CD4-positive, alpha-beta T cell (primary cell): ENCODE measurements around the gene DRC7. TPM values are rescaled to one million over a fixed set of nuclear protein-coding genes. Genes with fewer than 3 reads are reported as not detected.

ENCODE experiments used
- ATAC-seq: fragments of 200-7000 bp; cut with Tn5 transposase; one replicate; pipeline ENCODE4 v1.10.0; 2022; ENCODE audit warnings: mild to moderate bottlenecking; ENCODE audit not compliant: poor library complexity
- CTCF ChIA-PET: fragments of 350-600 bp; sonication (Branson Sonifier 250); formaldehyde crosslinking; loops from one replicate; lab custom pipeline; 2021; ENCODE audit warnings: antibody characterized with exemption, inconsistent platforms; lab: Charles Lee
- POLR2A ChIA-PET: fragments of 350-600 bp; sonication (Branson Sonifier 250); formaldehyde crosslinking; loops from one replicate; lab custom pipeline; 2021; ENCODE audit warnings: antibody characterized with exemption, inconsistent platforms; lab: Charles Lee
- DNase-seq, 14 experiments: peaks; one replicate each; pipeline ENCODE4 v3.0.0-alpha.2; 2013 to 2020; ENCODE audit warnings: mixed read lengths in 2 of 14
- H3K27ac ChIP-seq, 2 donors: one replicate each; pipeline versions ENCODE4 v1.5.1 to v1.7.0; 2013; ENCODE audit warnings: low read length in 2 of 2, low read depth in 1 of 2, mild to moderate bottlenecking in 1 of 2
- H3K27me3 ChIP-seq, 2 experiments: 1 replicate in 1 of 2; 2 replicates in 1 of 2; pipeline versions ENCODE4 v1.6.1 to v1.7.0; 2013; ENCODE audit warnings: low read length in 2 of 2, control low read depth in 1 of 2, mild to moderate bottlenecking in 1 of 2, moderate library complexity in 1 of 2; ENCODE audit not compliant: insufficient read depth in 2 of 2, control insufficient read depth in 1 of 2
- H3K36me3 ChIP-seq: one replicate; pipeline ENCODE4 v1.6.1; 2013; ENCODE audit warnings: low read length, control low read depth; ENCODE audit not compliant: insufficient read depth
- H3K4me1 ChIP-seq: one replicate; pipeline ENCODE4 v1.6.1; 2013; ENCODE audit warnings: low read length, control low read depth; ENCODE audit not compliant: insufficient read depth
- H3K4me3 ChIP-seq: one replicate; pipeline ENCODE4 v1.5.1; 2013; ENCODE audit warnings: mild to moderate bottlenecking, low read length, moderate library complexity
- H3K9me3 ChIP-seq, 2 experiments: 1 replicate in 1 of 2; 2 replicates in 1 of 2; pipeline versions ENCODE4 v1.6.1 to v1.7.0; 2013; ENCODE audit warnings: low read length in 2 of 2, mild to moderate bottlenecking in 2 of 2, control low read depth in 1 of 2, moderate library complexity in 1 of 2; ENCODE audit not compliant: control insufficient read depth in 1 of 2, insufficient read depth in 1 of 2
- H3K27ac Mint-ChIP-seq: one replicate; pipeline ENCODE4 v1.8.0; 2020; ENCODE audit warnings: mixed read lengths
- H3K27me3 Mint-ChIP-seq: one replicate; pipeline ENCODE4 v1.8.0; 2021; ENCODE audit warnings: mixed read lengths
- H3K36me3 Mint-ChIP-seq: one replicate; pipeline ENCODE4 v1.8.0; 2021; ENCODE audit warnings: low read depth, mixed read lengths
- H3K4me1 Mint-ChIP-seq: one replicate; pipeline ENCODE4 v1.8.0; 2021; ENCODE audit warnings: low read depth, mixed read lengths
- H3K4me3 Mint-ChIP-seq: one replicate; pipeline ENCODE4 v1.8.0; 2020; ENCODE audit warnings: mild to moderate bottlenecking, mixed read lengths
- H3K9me3 Mint-ChIP-seq: one replicate; pipeline ENCODE4 v1.8.0; 2020; ENCODE audit warnings: mixed read lengths
- intact Hi-C, 2 experiments: fragments of 100-400 bp; cut with DNase I in 1 of 2; cut with micrococcal nuclease in 1 of 2; formaldehyde crosslinking; loops; one replicate each; pipeline versions ENCODE4 v1.15.1 to v1.9.0; 2023 to 2025; cut with DNase I, micrococcal nuclease
- total RNA-seq, 174 experiments: library from RNA in 2 of 174; stranded (reverse) in 2 of 174; gene quantifications; one replicate each; pipeline ENCODE4 v1.2.3 and lab custom pipeline; 2021 to 2026
- TF ChIP-seq, protein P1 (sequence below): fragments of 200-600 bp; IDR thresholded peaks from one replicate; pipeline ENCODE4 v1.8.0; 2022; ENCODE audit warnings: antibody characterized with exemption, mild to moderate bottlenecking

DRC7 gene
- total RNA-seq, 2 experiments from 2014 or later: not detected

DNA sequence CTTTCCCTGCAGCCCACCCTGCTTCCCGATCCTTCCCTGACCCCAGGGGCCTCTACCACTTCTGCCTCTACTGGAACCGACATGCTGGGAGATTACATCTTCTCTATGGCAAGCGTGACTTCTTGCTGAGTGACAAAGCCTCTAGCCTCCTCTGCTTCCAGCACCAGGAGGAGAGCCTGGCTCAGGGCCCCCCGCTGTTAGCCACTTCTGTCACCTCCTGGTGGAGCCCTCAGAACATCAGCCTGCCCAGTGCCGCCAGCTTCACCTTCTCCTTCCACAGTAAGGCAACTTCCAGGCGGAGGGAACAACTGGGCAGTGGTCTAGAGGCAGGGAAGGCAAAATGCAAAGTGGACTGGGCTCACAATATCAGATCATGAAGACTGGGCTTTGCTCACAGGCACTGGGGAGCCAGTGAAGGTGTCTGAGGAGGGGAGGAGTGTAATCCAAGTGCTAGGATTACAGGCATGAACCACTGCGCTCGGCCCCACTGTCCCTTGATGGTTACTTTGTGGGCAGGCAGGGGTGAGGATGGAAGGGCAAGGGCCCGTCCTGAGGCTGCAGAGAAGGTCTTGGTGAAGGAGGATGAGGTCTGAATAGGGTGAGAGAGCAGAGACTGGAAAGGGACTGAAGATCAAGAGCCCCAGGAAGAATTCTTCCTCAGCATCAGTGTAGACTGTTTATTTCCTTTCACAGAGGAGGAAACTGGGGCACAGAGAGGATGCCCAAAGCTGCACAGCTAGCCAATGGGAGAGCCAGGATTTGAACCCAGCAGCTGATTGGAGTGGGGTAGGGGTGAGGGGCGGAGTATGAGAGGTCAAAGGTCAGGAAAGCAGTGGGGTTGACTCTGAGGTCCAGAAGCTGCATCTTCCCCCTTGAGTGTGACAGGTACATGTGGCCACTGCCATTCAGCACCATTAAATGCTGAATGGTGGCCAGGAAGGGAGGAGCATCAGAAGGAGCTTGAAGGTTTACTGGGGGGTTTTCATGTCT is 43.0 kb upstream of the DRC7 start:
- Histone ChIP-seq H3K27ac (peak overlapping the region in 1 of 2 donors; percentile 30), H3K9me3 (no peaks in the 10 kb centered on the region), H3K27me3 (no peaks in the 10 kb centered on the region), H3K36me3 (no peaks in the 10 kb centered on the region), H3K4me3 (no peak overlapping the region), H3K4me1 (peaks cover 55% of the 10 kb centered on the region)
- POLR2A ChIA-PET: no interaction called here
- H3K9me3 Mint-ChIP-seq: no peaks in the 10 kb centered on the region
- TF ChIP-seq, protein P1, sequence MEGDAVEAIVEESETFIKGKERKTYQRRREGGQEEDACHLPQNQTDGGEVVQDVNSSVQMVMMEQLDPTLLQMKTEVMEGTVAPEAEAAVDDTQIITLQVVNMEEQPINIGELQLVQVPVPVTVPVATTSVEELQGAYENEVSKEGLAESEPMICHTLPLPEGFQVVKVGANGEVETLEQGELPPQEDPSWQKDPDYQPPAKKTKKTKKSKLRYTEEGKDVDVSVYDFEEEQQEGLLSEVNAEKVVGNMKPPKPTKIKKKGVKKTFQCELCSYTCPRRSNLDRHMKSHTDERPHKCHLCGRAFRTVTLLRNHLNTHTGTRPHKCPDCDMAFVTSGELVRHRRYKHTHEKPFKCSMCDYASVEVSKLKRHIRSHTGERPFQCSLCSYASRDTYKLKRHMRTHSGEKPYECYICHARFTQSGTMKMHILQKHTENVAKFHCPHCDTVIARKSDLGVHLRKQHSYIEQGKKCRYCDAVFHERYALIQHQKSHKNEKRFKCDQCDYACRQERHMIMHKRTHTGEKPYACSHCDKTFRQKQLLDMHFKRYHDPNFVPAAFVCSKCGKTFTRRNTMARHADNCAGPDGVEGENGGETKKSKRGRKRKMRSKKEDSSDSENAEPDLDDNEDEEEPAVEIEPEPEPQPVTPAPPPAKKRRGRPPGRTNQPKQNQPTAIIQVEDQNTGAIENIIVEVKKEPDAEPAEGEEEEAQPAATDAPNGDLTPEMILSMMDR: no peak
- ATAC-seq (peak; percentile 41), DNase-seq (peak in 4 of 14 experiments; percentile 17 to 66 (median 56))
- H3K4me1 Mint-ChIP-seq: peaks cover 27% of the 10 kb centered on the region
- H3K4me3 Mint-ChIP-seq: no peak overlapping the region
- CTCF ChIA-PET: interaction anchor here (0.7 to 1.3 kb wide), 4 partner anchors 49 to 479 kb away, joined by 3 to 6 read pairs (median 4); no protein-coding TSS in a partner anchor
- H3K36me3 Mint-ChIP-seq: no peaks in the 10 kb centered on the region
- no peaks in the 10 kb centered on the region for H3K27me3 Mint-ChIP-seq
- H3K27ac Mint-ChIP-seq: no peak overlapping the region
- intact Hi-C loops: no loop called here

DNA sequence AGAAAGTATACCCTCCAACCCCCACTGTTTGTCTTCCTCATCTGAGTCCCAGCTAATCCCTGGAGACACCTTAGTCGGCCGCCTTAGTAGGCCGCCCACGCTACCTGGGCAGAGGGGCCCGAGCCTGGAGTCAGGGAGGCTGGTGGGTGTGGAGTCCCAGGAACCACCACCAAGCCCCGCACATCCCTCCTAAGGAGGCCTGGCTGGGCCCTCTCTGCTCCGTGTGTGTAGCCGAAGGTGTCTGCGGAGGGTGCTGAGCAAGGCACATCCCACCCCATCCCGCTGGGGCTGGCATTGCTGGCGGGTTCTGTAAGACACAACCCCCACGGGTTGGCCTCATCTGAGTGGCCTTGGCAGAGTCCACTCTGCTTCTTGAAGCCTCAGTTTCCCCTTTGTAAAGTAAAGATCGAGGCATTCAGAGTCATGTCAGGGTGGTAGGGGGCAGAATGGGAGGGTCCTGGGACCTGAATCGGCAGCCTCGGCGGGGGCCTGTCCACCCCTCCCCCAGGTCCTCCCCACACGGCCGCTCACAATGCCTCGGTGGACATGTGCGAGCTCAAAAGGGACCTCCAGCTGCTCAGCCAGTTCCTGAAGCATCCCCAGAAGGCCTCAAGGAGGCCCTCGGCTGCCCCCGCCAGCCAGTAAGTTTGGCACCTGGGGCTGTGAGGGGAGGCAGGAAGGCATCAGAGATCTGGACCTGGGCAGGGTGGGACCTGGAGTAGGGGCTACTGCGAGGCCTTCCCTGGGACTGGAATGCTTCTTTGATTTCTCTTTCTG is 41.7 kb upstream of the DRC7 start:
- Mint-ChIP-seq H3K9me3 (no peaks in the 10 kb centered on the region), H3K36me3 (no peaks in the 10 kb centered on the region), H3K27ac (no peak overlapping the region), H3K4me3 (no peak overlapping the region), H3K27me3 (no peaks in the 10 kb centered on the region), H3K4me1 (peaks cover 19% of the 10 kb centered on the region)
- Histone ChIP-seq H3K27me3 (no peaks in the 10 kb centered on the region), H3K4me1 (peaks cover 50% of the 10 kb centered on the region), H3K36me3 (no peaks in the 10 kb centered on the region), H3K4me3 (no peak overlapping the region), H3K9me3 (no peaks in the 10 kb centered on the region), H3K27ac (no peak overlapping the region)
- no peak for DNase-seq
- ChIA-PET POLR2A (no interaction called here), CTCF (no interaction called here)
- intact Hi-C loops: no loop called here
- TF ChIP-seq, protein P1: no peak
- no peak for ATAC-seq

DNA sequence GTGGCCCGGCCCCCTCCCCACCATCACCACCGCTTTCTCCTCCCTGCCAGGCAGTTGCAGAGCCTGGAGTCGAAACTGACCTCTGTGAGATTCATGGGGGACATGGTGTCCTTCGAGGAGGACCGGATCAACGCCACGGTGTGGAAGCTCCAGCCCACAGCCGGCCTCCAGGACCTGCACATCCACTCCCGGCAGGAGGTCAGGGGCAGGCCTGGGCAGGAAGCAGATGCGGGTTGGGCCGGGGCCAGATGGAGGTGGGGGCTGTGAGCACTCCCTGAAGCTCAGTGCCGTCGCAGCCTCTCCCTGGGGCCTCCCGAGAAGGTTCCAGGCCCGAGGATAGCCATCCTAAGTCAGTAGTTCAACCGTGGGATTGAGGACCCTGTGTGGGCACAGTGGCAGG is 40.7 kb upstream of the DRC7 start:
- Histone ChIP-seq H3K4me1 (peaks cover 39% of the 10 kb centered on the region), H3K27me3 (no peaks in the 10 kb centered on the region), H3K27ac (no peak overlapping the region), H3K36me3 (no peaks in the 10 kb centered on the region), H3K4me3 (no peak overlapping the region), H3K9me3 (no peaks in the 10 kb centered on the region)
- DNase-seq (no peak), ATAC-seq (no peak)
- H3K4me3 Mint-ChIP-seq: no peak overlapping the region
- TF ChIP-seq, protein P1: no peak
- intact Hi-C loops: no loop called here
- H3K9me3 Mint-ChIP-seq: no peaks in the 10 kb centered on the region
- no peaks in the 10 kb centered on the region for H3K27me3 Mint-ChIP-seq
- POLR2A ChIA-PET: no interaction called here
- no peak overlapping the region for H3K27ac Mint-ChIP-seq
- CTCF ChIA-PET: no interaction called here
- no peaks in the 10 kb centered on the region for H3K36me3 Mint-ChIP-seq
- peaks cover 10% of the 10 kb centered on the region for H3K4me1 Mint-ChIP-seq
